Memory B cell (primary cell): ENCODE results near the gene HLA-DOB.

ENCODE experiments used
- ATAC-seq: fragments of 150-1000 bp; cut with Tn5 transposase; 2 replicates; pipeline ENCODE4 v1.10.0; 2021; ENCODE audit warnings: low read depth, mild to moderate bottlenecking, moderate library complexity
- DNase-seq, 2 donors: peaks; one replicate each; pipeline ENCODE4 v3.0.0; 2022; ENCODE audit warnings: low spot score in 2 of 2
- H3K27ac Mint-ChIP-seq: one replicate; pipeline ENCODE4 v1.8.0; 2022; ENCODE audit warnings: mild to moderate bottlenecking, moderate library complexity, mixed read lengths
- H3K27me3 Mint-ChIP-seq: one replicate; pipeline ENCODE4 v1.8.0; 2022; ENCODE audit warnings: mixed read lengths
- H3K36me3 Mint-ChIP-seq: one replicate; pipeline ENCODE4 v1.8.0; 2022; ENCODE audit warnings: mild to moderate bottlenecking, mixed read lengths
- H3K4me1 Mint-ChIP-seq: one replicate; pipeline ENCODE4 v1.8.0; 2022; ENCODE audit warnings: mixed read lengths
- H3K4me3 Mint-ChIP-seq: one replicate; pipeline ENCODE4 v1.8.0; 2022; ENCODE audit warnings: mild to moderate bottlenecking, moderate library complexity, mixed read lengths
- H3K9me3 Mint-ChIP-seq: one replicate; pipeline ENCODE4 v1.8.0; 2022; ENCODE audit warnings: mixed read lengths

Gene HLA-DOB

GRCh38 chr6:32851025-32851424, 34.2 kb upstream of the HLA-DOB start:
- H3K9me3 Mint-ChIP-seq: no peaks in the 10 kb centered on the region
- H3K4me3 Mint-ChIP-seq: peak overlapping the region; percentile 65
- ATAC-seq (no peak), DNase-seq (no peak)
- no peaks in the 10 kb centered on the region for H3K27me3 Mint-ChIP-seq
- peaks cover 56% of the 10 kb centered on the region for H3K36me3 Mint-ChIP-seq
- H3K27ac Mint-ChIP-seq: peak overlapping the region; percentile 37
- peaks cover 60% of the 10 kb centered on the region for H3K4me1 Mint-ChIP-seq

GRCh38 chr6:32849126-32849525, 32.3 kb upstream of the HLA-DOB start:
- Mint-ChIP-seq H3K27ac (peak overlapping the region; percentile 9), H3K4me1 (peaks cover 51% of the 10 kb centered on the region), H3K27me3 (no peaks in the 10 kb centered on the region), H3K36me3 (peaks cover 59% of the 10 kb centered on the region), H3K9me3 (no peaks in the 10 kb centered on the region), H3K4me3 (peak overlapping the region; percentile 12)
- ATAC-seq (no peak), DNase-seq (no peak)

- Mint-ChIP-seq H3K4me1 (peaks cover 54% of the 10 kb centered on the region), H3K9me3 (no peaks in the 10 kb centered on the region), H3K27ac (peak overlapping the region; percentile 22), H3K27me3 (no peaks in the 10 kb centered on the region), H3K36me3 (peaks cover 62% of the 10 kb centered on the region), H3K4me3 (peak overlapping the region; percentile 24)
- ATAC-seq (no peak), DNase-seq (no peak)
Observed at GRCh38 chr6:32847795-32848194, 31.0 kb upstream of the HLA-DOB start.

- Mint-ChIP-seq H3K27me3 (no peaks in the 10 kb centered on the region), H3K9me3 (no peaks in the 10 kb centered on the region), H3K4me1 (peaks cover 56% of the 10 kb centered on the region), H3K27ac (peak overlapping the region; percentile 22), H3K4me3 (peak overlapping the region; percentile 24), H3K36me3 (peaks cover 66% of the 10 kb centered on the region)
- ATAC-seq: no peak
- no peak for DNase-seq
Observed at GRCh38 chr6:32847004-32847403, 30.2 kb upstream of the HLA-DOB start.

- ATAC-seq (no peak), DNase-seq (peak in 1 of 2 donors; percentile 31)
- H3K27ac Mint-ChIP-seq: peak overlapping the region; percentile 99
Observed at GRCh38 chr6:32845384-32845884, 28.6 kb upstream of the HLA-DOB start.

GRCh38 chr6:32844839-32845383, 28.1 kb upstream of the HLA-DOB start:
- peaks cover 69% of the 10 kb centered on the region for H3K36me3 Mint-ChIP-seq
- peak overlapping the region; percentile 99 for H3K27ac Mint-ChIP-seq
- DNase-seq: no peak
- peak overlapping the region; percentile 93 for H3K4me3 Mint-ChIP-seq
- H3K9me3 Mint-ChIP-seq: no peaks in the 10 kb centered on the region
- no peak for ATAC-seq
- peaks cover 57% of the 10 kb centered on the region for H3K4me1 Mint-ChIP-seq
- H3K27me3 Mint-ChIP-seq: no peaks in the 10 kb centered on the region

More at GRCh38 chr6:32845384-32845884, 28.6 kb upstream of the HLA-DOB start:
- Mint-ChIP-seq H3K4me1 (peaks cover 57% of the 10 kb centered on the region), H3K27me3 (no peaks in the 10 kb centered on the region), H3K9me3 (no peaks in the 10 kb centered on the region), H3K4me3 (peak overlapping the region; percentile 93), H3K36me3 (peaks cover 68% of the 10 kb centered on the region)

GRCh38 chr6:32843979-32844838, 27.4 kb upstream of the HLA-DOB start, which contains the start of gene PSMB8:
Gene PSMB8, minus strand, starts transcription at chr6:32844047. Its CDS starts 51 bp downstream, at chr6:32843996.
- H3K27ac Mint-ChIP-seq: peak within 1 kb of the TSS; percentile 99
- peak within 1 kb of the TSS; percentile 93 for H3K4me3 Mint-ChIP-seq
- peaks cover 55% of the 10 kb centered on the region for H3K4me1 Mint-ChIP-seq
- no peaks in the 10 kb centered on the region for H3K27me3 Mint-ChIP-seq
- peak; percentile 84 for ATAC-seq
- peaks cover 65% of the 10 kb centered on the region for H3K36me3 Mint-ChIP-seq
- H3K9me3 Mint-ChIP-seq: no peaks in the 10 kb centered on the region
- peak; percentile 98 to 99 for DNase-seq

- H3K4me1 Mint-ChIP-seq: peaks cover 47% of the 10 kb centered on the region
- DNase-seq (no peak), ATAC-seq (no peak)
- H3K9me3 Mint-ChIP-seq: no peaks in the 10 kb centered on the region
- peak overlapping the region; percentile 99 for H3K27ac Mint-ChIP-seq
- H3K36me3 Mint-ChIP-seq: peaks cover 58% of the 10 kb centered on the region
- no peaks in the 10 kb centered on the region for H3K27me3 Mint-ChIP-seq
- H3K4me3 Mint-ChIP-seq: peak overlapping the region; percentile 93
Observed at GRCh38 chr6:32843331-32843978, 26.7 kb upstream of the HLA-DOB start.

GRCh38 chr6:32842690-32843089, 25.9 kb upstream of the HLA-DOB start:
- peak overlapping the region; percentile 99 for H3K27ac Mint-ChIP-seq
- H3K9me3 Mint-ChIP-seq: no peaks in the 10 kb centered on the region
- peak overlapping the region; percentile 93 for H3K4me3 Mint-ChIP-seq
- no peaks in the 10 kb centered on the region for H3K27me3 Mint-ChIP-seq
- peaks cover 50% of the 10 kb centered on the region for H3K36me3 Mint-ChIP-seq
- DNase-seq (no peak), ATAC-seq (no peak)
- peaks cover 40% of the 10 kb centered on the region for H3K4me1 Mint-ChIP-seq

- DNase-seq (no peak), ATAC-seq (no peak)
- peaks cover 45% of the 10 kb centered on the region for H3K36me3 Mint-ChIP-seq
- H3K27ac Mint-ChIP-seq: peak overlapping the region; percentile 89
- H3K9me3 Mint-ChIP-seq: no peaks in the 10 kb centered on the region
- H3K4me3 Mint-ChIP-seq: peak overlapping the region; percentile 93
- H3K4me1 Mint-ChIP-seq: peaks cover 40% of the 10 kb centered on the region
- no peaks in the 10 kb centered on the region for H3K27me3 Mint-ChIP-seq
Observed at GRCh38 chr6:32842021-32842650, 25.3 kb upstream of the HLA-DOB start.

GRCh38 chr6:32840604-32841246, 23.9 kb upstream of the HLA-DOB start:
- peaks cover 48% of the 10 kb centered on the region for H3K36me3 Mint-ChIP-seq
- H3K4me1 Mint-ChIP-seq: peaks cover 44% of the 10 kb centered on the region
- H3K27ac Mint-ChIP-seq: peak overlapping the region; percentile 89
- H3K27me3 Mint-ChIP-seq: no peaks in the 10 kb centered on the region
- ATAC-seq (no peak), DNase-seq (no peak)
- H3K4me3 Mint-ChIP-seq: peak overlapping the region; percentile 39
- no peaks in the 10 kb centered on the region for H3K9me3 Mint-ChIP-seq

GRCh38 chr6:32839356-32839755, 22.6 kb upstream of the HLA-DOB start:
- H3K36me3 Mint-ChIP-seq: peaks cover 48% of the 10 kb centered on the region
- no peak overlapping the region for H3K4me3 Mint-ChIP-seq
- H3K4me1 Mint-ChIP-seq: peaks cover 48% of the 10 kb centered on the region
- no peaks in the 10 kb centered on the region for H3K9me3 Mint-ChIP-seq
- no peak for DNase-seq
- no peak for ATAC-seq
- no peak overlapping the region for H3K27ac Mint-ChIP-seq
- H3K27me3 Mint-ChIP-seq: no peaks in the 10 kb centered on the region
